CD8-positive, alpha-beta memory T cell (primary cell): ENCODE data around the gene FNDC5. TPM values are rescaled to one million over a fixed set of nuclear protein-coding genes. Genes with fewer than 3 reads are reported as not detected.

Experiments
- CTCF ChIA-PET: fragments of 350-600 bp; sonication (Branson Sonifier 250); formaldehyde crosslinking; loops from one replicate; lab custom pipeline; 2021; ENCODE audit warnings: antibody characterized with exemption; lab: Charles Lee
- POLR2A ChIA-PET: fragments of 350-600 bp; sonication (Branson Sonifier 250); formaldehyde crosslinking; loops from one replicate; lab custom pipeline; 2021; ENCODE audit warnings: antibody characterized with exemption; lab: Charles Lee
- DNase-seq, 5 donors: peaks; one replicate each; pipeline versions ENCODE4 v3.0.0 to v3.0.0-alpha.2; 2020 to 2022; ENCODE audit warnings: mixed read lengths in 1 of 5
- H3K27ac ChIP-seq: one replicate; pipeline ENCODE4 v1.7.0; 2013; ENCODE audit warnings: low read depth, mild to moderate bottlenecking, low read length, moderate library complexity
- H3K27me3 ChIP-seq: 2 replicates; pipeline ENCODE4 v1.7.0; 2013; ENCODE audit warnings: low read length, mild to moderate bottlenecking; ENCODE audit not compliant: insufficient read depth, poor library complexity, severe bottlenecking
- H3K36me3 ChIP-seq: 2 replicates; pipeline ENCODE4 v1.7.0; 2013; ENCODE audit warnings: mild to moderate bottlenecking, low read length, moderate library complexity; ENCODE audit not compliant: insufficient read depth
- H3K4me1 ChIP-seq: 2 replicates; pipeline ENCODE4 v1.7.0; 2013; ENCODE audit warnings: mild to moderate bottlenecking, low read length, moderate library complexity; ENCODE audit not compliant: insufficient read depth
- H3K4me3 ChIP-seq: 2 replicates; pipeline ENCODE4 v1.7.0; 2013; ENCODE audit warnings: mild to moderate bottlenecking, low read length
- H3K9me3 ChIP-seq: 2 replicates; pipeline ENCODE4 v1.7.0; 2013; ENCODE audit warnings: mild to moderate bottlenecking, low read length
- H3K27ac Mint-ChIP-seq, 8 donors: one replicate each; pipeline ENCODE4 v1.8.0; 2020 to 2021; ENCODE audit warnings: mixed read lengths in 8 of 8, mild to moderate bottlenecking in 6 of 8, inconsistent platforms in 3 of 8, moderate library complexity in 3 of 8
- H3K27me3 Mint-ChIP-seq, 2 donors: one replicate each; pipeline ENCODE4 v1.8.0; 2020 to 2021; ENCODE audit warnings: mixed read lengths in 2 of 2, mild to moderate bottlenecking in 1 of 2, moderate library complexity in 1 of 2
- H3K36me3 Mint-ChIP-seq, 3 donors: one replicate each; pipeline ENCODE4 v1.8.0; 2020 to 2021; ENCODE audit warnings: mixed read lengths in 3 of 3, inconsistent platforms in 1 of 3, mild to moderate bottlenecking in 1 of 3
- H3K4me1 Mint-ChIP-seq, 3 donors: one replicate each; pipeline ENCODE4 v1.8.0; 2020 to 2021; ENCODE audit warnings: mixed read lengths in 3 of 3, inconsistent platforms in 1 of 3, mild to moderate bottlenecking in 1 of 3
- H3K4me3 Mint-ChIP-seq, 7 donors: one replicate each; pipeline ENCODE4 v1.8.0; 2020 to 2021; ENCODE audit warnings: mixed read lengths in 7 of 7, mild to moderate bottlenecking in 6 of 7, moderate library complexity in 4 of 7, inconsistent platforms in 2 of 7
- H3K9me3 Mint-ChIP-seq, 5 donors: one replicate each; pipeline ENCODE4 v1.8.0; 2020 to 2022; ENCODE audit warnings: mixed read lengths in 5 of 5, mild to moderate bottlenecking in 3 of 5, moderate library complexity in 2 of 5, inconsistent platforms in 1 of 5
- polyA plus RNA-seq: library from polyadenylated mRNA; unstranded; fragments of 300-500 nt; fragmentation: Illumina TruSeq; gene quantifications from one replicate; pipeline ENCODE4 v1.2.3, GENCODE V29; 2021
- total RNA-seq, 2 experiments: library from RNA; stranded (reverse); gene quantifications; one replicate each; pipeline ENCODE4 v1.2.3, GENCODE V29; 2021

FNDC5 gene
- total and polyA plus RNA-seq, 3 experiments from 2014 or later, result 0.77 TPM; not detected in 2

DNA sequence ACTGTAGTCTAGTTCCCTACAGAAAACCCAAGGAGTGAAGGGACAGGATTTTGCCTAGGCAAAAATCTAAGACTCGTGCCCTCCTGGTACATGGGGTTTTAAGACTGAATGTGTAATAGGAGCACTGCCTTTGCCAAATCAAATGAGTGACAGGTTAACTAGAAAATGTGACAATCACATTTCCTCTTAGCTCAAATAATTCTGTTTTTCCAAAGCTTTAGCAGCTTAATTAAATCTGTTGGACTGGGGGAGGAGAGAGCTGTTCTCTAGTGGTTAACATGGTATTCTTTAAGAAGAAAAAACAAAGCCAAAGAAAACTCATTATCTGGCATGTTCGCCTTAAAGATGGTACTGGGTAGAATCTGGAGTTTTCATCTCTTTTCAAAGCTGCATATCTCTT lies 12.6 kb downstream of the FNDC5 start:
- no peaks in the 10 kb centered on the region for H3K27me3 Mint-ChIP-seq
- Histone ChIP-seq H3K27ac (no peak overlapping the region), H3K4me1 (no peaks in the 10 kb centered on the region), H3K36me3 (peaks cover 20% of the 10 kb centered on the region), H3K4me3 (no peak overlapping the region), H3K27me3 (no peaks in the 10 kb centered on the region), H3K9me3 (no peaks in the 10 kb centered on the region)
- peaks cover 4 to 93% (median 25%) of the 10 kb centered on the region in 3 donors for H3K36me3 Mint-ChIP-seq
- no peaks in the 10 kb centered on the region for H3K9me3 Mint-ChIP-seq
- H3K4me1 Mint-ChIP-seq, result peaks cover 0 to 2% (median 0%) of the 10 kb centered on the region in 3 donors
- H3K4me3 Mint-ChIP-seq, result no peak overlapping the region
- no peak for DNase-seq
- CTCF ChIA-PET, result no interaction called here
- POLR2A ChIA-PET, result no interaction called here
- H3K27ac Mint-ChIP-seq, result peak overlapping the region in 1 of 8 donors; percentile 14

DNA sequence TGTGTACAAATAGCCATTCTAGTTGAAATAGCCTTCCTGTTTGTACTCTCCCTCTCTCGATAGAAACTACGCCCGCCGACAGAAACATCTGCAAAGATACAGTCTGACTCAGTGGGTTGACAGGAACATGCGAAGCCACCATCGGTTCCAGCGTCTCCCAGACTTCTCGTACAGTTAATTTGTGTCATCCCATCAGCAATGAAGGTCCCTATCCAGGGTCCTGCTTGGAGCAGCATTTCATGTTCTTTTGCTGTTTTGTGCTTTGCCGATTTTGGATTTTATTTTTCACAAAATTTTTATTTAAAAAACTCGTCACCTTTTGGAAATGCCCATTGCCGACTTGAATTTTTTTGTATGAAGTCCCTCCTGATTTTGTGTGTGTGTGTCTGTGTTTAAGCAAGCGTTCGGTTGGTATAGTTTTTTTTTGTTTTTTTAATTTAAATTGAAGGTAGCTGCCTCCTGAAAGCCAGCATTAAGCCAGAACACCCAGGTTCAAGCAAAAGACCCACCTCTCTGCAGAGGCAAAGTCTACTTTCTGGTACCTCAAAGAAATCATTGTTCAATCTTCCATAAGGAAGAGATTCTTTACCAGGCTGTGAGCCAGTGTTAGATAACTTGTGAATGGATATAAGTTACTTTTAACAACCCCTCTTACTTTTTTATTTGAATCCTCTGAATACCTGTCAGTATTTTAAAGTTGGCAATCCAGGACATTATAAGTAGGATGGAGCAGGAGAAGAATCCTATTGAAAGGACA lies 14.7 kb downstream of the FNDC5 start:
- Mint-ChIP-seq H3K27me3 (no peaks in the 10 kb centered on the region), H3K9me3 (no peaks in the 10 kb centered on the region), H3K27ac (peak overlapping the region in 2 of 8 donors; percentile 17 to 49), H3K36me3 (peaks cover 4 to 89% (median 22%) of the 10 kb centered on the region in 3 donors), H3K4me3 (no peak overlapping the region), H3K4me1 (peaks cover 0 to 7% (median 0%) of the 10 kb centered on the region in 3 donors)
- CTCF ChIA-PET, result no interaction called here
- Histone ChIP-seq H3K9me3 (no peaks in the 10 kb centered on the region), H3K4me3 (no peak overlapping the region), H3K4me1 (no peaks in the 10 kb centered on the region), H3K27ac (no peak overlapping the region), H3K36me3 (peaks cover 28% of the 10 kb centered on the region), H3K27me3 (no peaks in the 10 kb centered on the region)
- POLR2A ChIA-PET, result no interaction called here
- DNase-seq, result no peak

DNA sequence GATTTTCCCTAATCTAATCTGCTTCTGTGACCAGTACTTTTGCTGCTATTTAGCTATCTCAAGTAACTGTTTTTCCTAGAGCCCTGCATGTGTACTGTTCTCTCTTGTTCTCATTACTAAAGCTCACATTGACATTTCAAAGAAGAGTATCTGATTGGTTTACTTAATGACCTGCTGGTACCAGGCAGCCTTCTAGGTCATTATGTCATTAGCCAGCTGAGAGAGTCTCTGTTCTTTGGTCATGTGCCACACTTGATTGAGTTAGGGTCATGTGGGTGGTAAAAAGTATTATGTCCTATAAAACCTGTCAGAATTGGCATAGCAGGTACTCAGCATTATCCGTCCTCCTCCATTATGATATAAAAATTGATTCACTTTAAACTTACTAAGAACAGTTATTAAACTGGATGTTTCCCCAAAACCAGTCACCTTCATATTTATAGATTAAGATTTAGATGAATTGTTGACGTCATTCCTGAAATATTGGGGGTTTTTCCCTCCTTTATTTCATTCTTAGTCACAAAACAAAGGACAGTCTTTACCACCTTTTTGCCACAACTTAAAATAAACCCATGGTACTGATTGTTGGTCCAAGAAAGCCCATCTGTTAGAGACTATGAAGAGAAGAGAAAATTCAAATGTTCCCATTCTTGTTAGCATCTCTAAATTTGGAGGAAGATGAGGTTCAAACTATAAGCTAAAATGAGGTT lies 22.2 kb downstream of the FNDC5 start:
- Histone ChIP-seq H3K27me3 (no peaks in the 10 kb centered on the region), H3K4me3 (no peak overlapping the region), H3K9me3 (no peaks in the 10 kb centered on the region), H3K36me3 (peaks cover 8% of the 10 kb centered on the region), H3K27ac (no peak overlapping the region), H3K4me1 (no peaks in the 10 kb centered on the region)
- Mint-ChIP-seq H3K36me3 (peaks cover 11 to 57% (median 15%) of the 10 kb centered on the region in 3 donors), H3K4me3 (no peak overlapping the region), H3K9me3 (peaks cover 0 to 2% (median 0%) of the 10 kb centered on the region in 5 donors), H3K4me1 (peaks cover 0 to 7% (median 5%) of the 10 kb centered on the region in 3 donors), H3K27ac (peak overlapping the region in 3 of 8 donors; percentile 9 to 65 (median 33)), H3K27me3 (no peaks in the 10 kb centered on the region)
- DNase-seq, result no peak
- ChIA-PET CTCF (interaction anchor here (1.2 kb wide), 1 partner anchor 76 kb away, joined by 3 read pairs; no protein-coding TSS in a partner anchor), POLR2A (no interaction called here)

DNA sequence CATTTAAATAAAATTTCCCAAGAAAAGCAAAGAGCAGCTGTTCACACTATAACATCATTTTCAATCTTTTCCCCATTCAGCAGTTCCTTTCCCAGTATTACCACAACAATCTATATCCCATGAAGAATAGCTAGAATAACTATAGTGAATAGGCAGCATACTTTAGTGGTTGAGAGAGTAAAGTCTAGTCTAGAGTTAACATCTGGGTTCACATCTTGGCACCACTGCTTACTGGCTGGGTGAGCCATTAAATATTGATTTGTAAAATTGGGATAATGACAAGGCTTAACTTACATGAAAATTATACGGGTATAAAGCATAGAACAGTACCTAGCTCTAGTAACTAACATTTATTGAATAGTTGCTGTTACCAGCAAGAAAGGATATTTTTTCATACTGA lies 38.8 kb downstream of the FNDC5 start:
- Histone ChIP-seq H3K9me3 (no peaks in the 10 kb centered on the region), H3K4me3 (no peak overlapping the region), H3K36me3 (peaks cover 21% of the 10 kb centered on the region), H3K27me3 (no peaks in the 10 kb centered on the region), H3K4me1 (no peaks in the 10 kb centered on the region), H3K27ac (no peak overlapping the region)
- ChIA-PET CTCF (interaction anchor here (0.9 kb wide), 1 partner anchor 10 kb away, joined by 3 read pairs; no protein-coding TSS in a partner anchor), POLR2A (no interaction called here)
- Mint-ChIP-seq H3K9me3 (no peaks in the 10 kb centered on the region), H3K36me3 (peaks cover 20 to 81% (median 27%) of the 10 kb centered on the region in 3 donors), H3K4me3 (no peak overlapping the region), H3K27ac (peak overlapping the region in 3 of 8 donors; percentile 18 to 67 (median 30)), H3K27me3 (no peaks in the 10 kb centered on the region), H3K4me1 (peaks cover 24 to 47% (median 26%) of the 10 kb centered on the region in 3 donors)
- no peak for DNase-seq

DNA sequence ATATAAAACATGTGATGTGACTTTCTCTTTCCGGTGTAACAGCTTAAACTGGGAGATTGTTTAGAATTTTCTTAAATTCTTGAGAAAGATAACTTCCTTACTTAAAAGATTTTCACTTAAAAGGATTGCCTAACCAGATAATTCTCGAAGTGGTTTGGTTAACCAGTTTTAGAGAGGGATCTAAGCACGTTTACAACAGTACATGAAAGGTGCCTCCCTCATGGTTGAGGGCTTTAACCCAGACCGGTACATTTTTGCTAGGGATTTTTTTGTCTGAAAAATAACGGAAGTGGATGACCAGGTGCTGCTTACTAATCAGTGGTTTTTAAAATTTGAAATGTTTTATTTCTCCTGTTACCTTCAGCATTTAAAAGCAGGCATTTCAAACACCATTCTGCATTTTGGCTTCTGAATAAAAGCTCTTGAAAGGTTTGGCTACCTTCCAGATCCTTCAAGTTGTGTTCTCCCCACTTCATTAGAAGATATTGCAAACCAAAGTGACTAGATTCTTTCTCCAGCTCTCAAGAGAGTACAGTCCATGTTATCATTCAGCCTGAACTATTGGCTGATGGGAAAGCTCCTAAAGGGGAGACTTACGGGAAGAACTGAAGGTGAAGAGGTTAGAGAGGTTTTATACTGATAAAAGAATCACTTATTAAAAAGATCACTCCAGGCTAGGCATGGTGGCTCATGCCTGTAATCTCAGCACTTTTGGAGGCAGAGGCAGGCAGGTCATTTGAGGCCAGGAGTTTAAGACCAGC lies 40.4 kb downstream of the FNDC5 start:
- no peak overlapping the region for H3K4me3 ChIP-seq
- Mint-ChIP-seq H3K27ac (peak overlapping the region in 4 of 8 donors; percentile 27 to 63 (median 42)), H3K4me3 (peak overlapping the region in 1 of 7 donors; percentile 44), H3K27me3 (no peaks in the 10 kb centered on the region), H3K36me3 (peaks cover 21 to 84% (median 32%) of the 10 kb centered on the region in 3 donors), H3K9me3 (no peaks in the 10 kb centered on the region), H3K4me1 (peaks cover 23 to 55% (median 36%) of the 10 kb centered on the region in 3 donors)
- no peaks in the 10 kb centered on the region for H3K9me3 ChIP-seq
- H3K27me3 ChIP-seq, result no peaks in the 10 kb centered on the region
- POLR2A ChIA-PET, result interaction anchor here (0.8 kb wide), 1 partner anchor 12 kb away, joined by 3 read pairs; no protein-coding TSS in a partner anchor
- H3K27ac ChIP-seq, result no peak overlapping the region
- peaks cover 33% of the 10 kb centered on the region for H3K36me3 ChIP-seq
- CTCF ChIA-PET, result interaction anchor here (1.2 to 1.8 kb wide), 2 partner anchors 23 to 56 kb away, joined by 3 to 7 read pairs; no protein-coding TSS in a partner anchor
- no peak for DNase-seq
- H3K4me1 ChIP-seq, result no peaks in the 10 kb centered on the region

DNA sequence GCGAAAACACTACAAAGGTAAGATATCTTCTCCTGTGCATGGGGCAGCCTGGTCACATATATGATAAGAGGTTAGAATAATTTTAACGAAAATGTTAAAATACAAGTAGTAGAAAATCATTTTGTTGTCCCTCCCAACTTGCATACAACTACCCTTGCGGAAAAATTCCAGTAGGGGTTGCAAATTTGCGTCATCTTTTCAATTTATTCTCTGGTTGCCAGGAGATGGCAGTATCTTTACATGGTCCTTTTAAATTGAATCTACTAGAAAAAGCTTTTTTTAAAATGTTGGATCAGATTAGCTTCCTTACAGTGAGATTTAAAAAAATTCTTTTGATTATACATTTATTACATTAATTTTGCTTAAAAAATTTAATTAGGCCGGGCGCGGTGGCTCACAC lies 42.4 kb downstream of the FNDC5 start:
- H3K27ac Mint-ChIP-seq, result no peak overlapping the region
- H3K4me3 ChIP-seq, result no peak overlapping the region
- no peaks in the 10 kb centered on the region for H3K9me3 ChIP-seq
- H3K4me3 Mint-ChIP-seq, result no peak overlapping the region
- H3K27me3 ChIP-seq, result no peaks in the 10 kb centered on the region
- peaks cover 33% of the 10 kb centered on the region for H3K36me3 ChIP-seq
- POLR2A ChIA-PET, result no interaction called here
- H3K4me1 Mint-ChIP-seq, result peaks cover 26 to 66% (median 47%) of the 10 kb centered on the region in 3 donors
- H3K27ac ChIP-seq, result no peak overlapping the region
- no peaks in the 10 kb centered on the region for H3K9me3 Mint-ChIP-seq
- no peaks in the 10 kb centered on the region for H3K27me3 Mint-ChIP-seq
- CTCF ChIA-PET, result no interaction called here
- no peak for DNase-seq
- peaks cover 21 to 82% (median 30%) of the 10 kb centered on the region in 3 donors for H3K36me3 Mint-ChIP-seq
- no peaks in the 10 kb centered on the region for H3K4me1 ChIP-seq

DNA sequence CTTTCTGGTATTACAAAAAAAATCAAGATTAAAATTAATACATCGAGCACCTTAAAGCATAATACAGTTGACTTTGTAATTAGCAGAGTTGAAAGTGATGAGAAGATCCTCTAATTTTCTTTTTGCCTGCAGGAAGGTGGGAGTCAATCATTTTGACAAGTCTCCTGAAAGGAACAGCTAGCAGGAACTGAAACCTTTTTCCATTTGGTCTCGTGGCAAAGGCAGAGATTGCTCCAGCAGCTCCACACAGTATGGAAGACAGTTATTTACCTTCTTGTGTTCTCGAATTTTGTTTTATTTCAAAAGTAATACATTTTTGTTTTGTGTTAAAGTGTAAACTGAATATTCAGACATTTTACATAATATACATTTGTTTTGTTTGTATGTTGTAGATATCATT lies 45.5 kb downstream of the FNDC5 start:
- ChIA-PET CTCF (interaction anchor here (2.1 kb wide), 1 partner anchor 113 kb away, joined by 4 read pairs; no protein-coding TSS in a partner anchor), POLR2A (no interaction called here)
- Histone ChIP-seq H3K9me3 (no peaks in the 10 kb centered on the region), H3K27ac (no peak overlapping the region), H3K4me3 (no peak overlapping the region), H3K27me3 (no peaks in the 10 kb centered on the region), H3K36me3 (peaks cover 28% of the 10 kb centered on the region), H3K4me1 (no peaks in the 10 kb centered on the region)
- Mint-ChIP-seq H3K36me3 (peaks cover 21 to 59% (median 24%) of the 10 kb centered on the region in 3 donors), H3K27me3 (no peaks in the 10 kb centered on the region), H3K27ac (no peak overlapping the region), H3K4me1 (peaks cover 35 to 70% (median 69%) of the 10 kb centered on the region in 3 donors), H3K9me3 (no peaks in the 10 kb centered on the region), H3K4me3 (no peak overlapping the region)
- DNase-seq, result no peak
